ENCODE data around the gene ZNF736.
A peak's percentile ranks its signal among the peaks of the same experiment; 100 is the strongest.
"Not testable (repeated sequence)": the region's sequence is repeated elsewhere in the genome, so short reads cannot be mapped to it uniquely, and the experiment has no call there.

ZNF736 gene

GRCh38 chr7:64313740-64314491, at the start of gene ZNF736:
TSS of gene ZNF736 (plus strand) at chr7:64313961. CDS start at chr7:64314151, 190 bp downstream.
- DNase-seq (ENCODE audit: low spot score), result peak; percentile 97

- DNase-seq (ENCODE audit: low spot score), result no peak
Measured at GRCh38 chr7:64266341-64266919, 47.3 kb upstream of the ZNF736 start.

- DNase-seq (ENCODE audit: low spot score), result no peak
Measured at GRCh38 chr7:64277630-64278029, 36.1 kb upstream of the ZNF736 start.

- no peak for DNase-seq (ENCODE audit: low spot score)
Measured at GRCh38 chr7:64294701-64295420, 18.9 kb upstream of the ZNF736 start.

- DNase-seq (ENCODE audit: low spot score), result not testable (repeated sequence)
Measured at GRCh38 chr7:64297418-64297817, 16.3 kb upstream of the ZNF736 start.

GRCh38 chr7:64300641-64301405, 12.9 kb upstream of the ZNF736 start:
- DNase-seq (ENCODE audit: low spot score), result no peak

- DNase-seq (ENCODE audit: low spot score), result peak; percentile 97
Measured at GRCh38 chr7:64307254-64308015, 6.3 kb upstream of the ZNF736 start.

- no peak for DNase-seq (ENCODE audit: low spot score)
Measured at GRCh38 chr7:64308016-64308270, 5.8 kb upstream of the ZNF736 start.

- no peak for DNase-seq (ENCODE audit: low spot score)
Measured at GRCh38 chr7:64310426-64310825, 3.3 kb upstream of the ZNF736 start.

- no peak for DNase-seq (ENCODE audit: low spot score)
Measured at GRCh38 chr7:64312826-64313225, 935 bp upstream of the ZNF736 start.

- no peak for DNase-seq (ENCODE audit: low spot score)
Measured at GRCh38 chr7:64314566-64314965, 805 bp downstream of the ZNF736 start.

- not testable (repeated sequence) for DNase-seq (ENCODE audit: low spot score)
Measured at GRCh38 chr7:64316031-64316742, 2.4 kb downstream of the ZNF736 start.

GRCh38 chr7:64320547-64321513, 7.1 kb downstream of the ZNF736 start:
- DNase-seq (ENCODE audit: low spot score), result no peak

- DNase-seq (ENCODE audit: low spot score), result not testable (repeated sequence)
Measured at GRCh38 chr7:64324166-64324565, 10.4 kb downstream of the ZNF736 start.

GRCh38 chr7:64348713-64349210, 35.0 kb downstream of the ZNF736 start:
- not testable (repeated sequence) for DNase-seq (ENCODE audit: low spot score)

GRCh38 chr7:64359543-64359942, 45.8 kb downstream of the ZNF736 start:
- DNase-seq (ENCODE audit: low spot score), result no peak

GRCh38 chr7:64371116-64371515, 57.4 kb downstream of the ZNF736 start:
- DNase-seq (ENCODE audit: low spot score), result no peak

GRCh38 chr7:64373017-64373416, 59.3 kb downstream of the ZNF736 start:
- DNase-seq (ENCODE audit: low spot score), result no peak

GRCh38 chr7:64400401-64400800, 86.6 kb downstream of the ZNF736 start:
- no peak for DNase-seq (ENCODE audit: low spot score)
